GM10248 (cell line): Measurements from ENCODE around the gene ZBTB7A.

Experiments
- CTCF ChIA-PET: fragments of 300-600 bp; sonication (Branson Sonifier 250); formaldehyde crosslinking; extraction: SDS; loops from one replicate; lab custom pipeline; 2021; ENCODE audit warnings: antibody characterized with exemption; lab: Yijun Ruan, JAX
- POLR2A ChIA-PET: fragments of 350-650 bp; sonication (Branson Sonifier 250); formaldehyde crosslinking; extraction: SDS; loops from one replicate; lab custom pipeline; 2020; ENCODE audit warnings: antibody characterized with exemption; lab: Yijun Ruan, JAX
- DNase-seq: peaks from one replicate; pipeline ENCODE4 v3.0.0; 2012; ENCODE audit errors: extremely low spot score
- TF ChIP-seq, protein P1 (sequence below): IDR thresholded peaks from 2 replicates; pipeline ENCODE4 v1.5.1; 2012; ENCODE audit warnings: mild to moderate bottlenecking, low read depth; ENCODE audit errors: extremely low read depth, missing control alignments, control extremely low read depth

Gene ZBTB7A

DNA sequence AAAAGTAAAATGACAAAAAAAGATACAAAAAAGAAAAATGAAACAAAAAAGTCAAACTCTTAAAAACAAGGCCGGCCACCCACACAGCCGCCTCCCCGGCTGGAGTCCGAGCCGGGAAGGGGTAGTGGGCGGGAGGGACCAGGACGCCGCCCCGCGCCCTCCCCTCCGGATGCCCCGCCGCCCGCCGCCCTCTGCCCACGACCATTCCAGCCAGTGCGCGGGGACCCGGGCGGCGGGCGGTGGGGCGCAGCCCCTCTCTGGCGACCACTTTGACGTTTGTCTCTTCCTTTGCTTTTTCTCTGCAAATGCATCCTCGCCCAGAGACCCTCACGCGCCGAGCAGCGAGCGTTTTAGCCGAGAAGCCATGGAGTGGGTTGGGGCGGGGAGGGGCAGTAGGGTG lies 28.6 kb downstream of the ZBTB7A start:
- ChIA-PET POLR2A (no interaction called here), CTCF (no interaction called here)
- TF ChIP-seq, protein P1, sequence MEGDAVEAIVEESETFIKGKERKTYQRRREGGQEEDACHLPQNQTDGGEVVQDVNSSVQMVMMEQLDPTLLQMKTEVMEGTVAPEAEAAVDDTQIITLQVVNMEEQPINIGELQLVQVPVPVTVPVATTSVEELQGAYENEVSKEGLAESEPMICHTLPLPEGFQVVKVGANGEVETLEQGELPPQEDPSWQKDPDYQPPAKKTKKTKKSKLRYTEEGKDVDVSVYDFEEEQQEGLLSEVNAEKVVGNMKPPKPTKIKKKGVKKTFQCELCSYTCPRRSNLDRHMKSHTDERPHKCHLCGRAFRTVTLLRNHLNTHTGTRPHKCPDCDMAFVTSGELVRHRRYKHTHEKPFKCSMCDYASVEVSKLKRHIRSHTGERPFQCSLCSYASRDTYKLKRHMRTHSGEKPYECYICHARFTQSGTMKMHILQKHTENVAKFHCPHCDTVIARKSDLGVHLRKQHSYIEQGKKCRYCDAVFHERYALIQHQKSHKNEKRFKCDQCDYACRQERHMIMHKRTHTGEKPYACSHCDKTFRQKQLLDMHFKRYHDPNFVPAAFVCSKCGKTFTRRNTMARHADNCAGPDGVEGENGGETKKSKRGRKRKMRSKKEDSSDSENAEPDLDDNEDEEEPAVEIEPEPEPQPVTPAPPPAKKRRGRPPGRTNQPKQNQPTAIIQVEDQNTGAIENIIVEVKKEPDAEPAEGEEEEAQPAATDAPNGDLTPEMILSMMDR = no peak
- no peak for DNase-seq

DNA sequence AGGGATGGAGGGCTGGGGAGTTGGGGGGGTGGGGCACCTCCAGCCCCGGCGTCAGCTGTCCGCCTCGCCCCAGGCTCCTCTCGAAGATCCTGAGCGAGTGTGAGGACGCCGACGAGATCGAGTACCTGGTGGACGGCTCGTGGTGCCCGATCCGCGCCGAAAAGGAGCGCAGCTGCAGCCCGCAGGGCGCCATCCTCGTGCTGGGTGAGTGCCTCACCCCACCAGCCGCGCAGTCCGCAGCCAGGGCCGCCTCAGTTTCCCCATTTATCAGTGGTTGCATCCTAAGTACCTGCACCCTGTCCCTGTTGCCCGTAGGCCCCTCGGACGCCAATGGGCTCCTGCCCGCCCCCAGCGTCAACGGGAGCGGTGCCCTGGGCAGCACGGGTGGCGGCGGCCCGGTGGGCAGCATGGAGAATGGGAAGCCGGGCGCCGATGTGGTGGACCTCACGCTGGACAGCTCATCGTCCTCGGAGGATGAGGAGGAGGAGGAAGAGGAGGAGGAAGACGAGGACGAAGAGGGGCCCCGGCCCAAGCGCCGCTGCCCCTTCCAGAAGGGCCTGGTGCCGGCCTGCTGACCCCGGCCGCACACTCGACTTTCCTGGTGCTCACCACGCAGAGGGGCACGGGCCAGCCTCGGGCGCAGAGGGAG lies 29.3 kb downstream of the ZBTB7A start:
- ChIA-PET POLR2A (no interaction called here), CTCF (no interaction called here)
- no peak for DNase-seq
- TF ChIP-seq, protein P1 = no peak

DNA sequence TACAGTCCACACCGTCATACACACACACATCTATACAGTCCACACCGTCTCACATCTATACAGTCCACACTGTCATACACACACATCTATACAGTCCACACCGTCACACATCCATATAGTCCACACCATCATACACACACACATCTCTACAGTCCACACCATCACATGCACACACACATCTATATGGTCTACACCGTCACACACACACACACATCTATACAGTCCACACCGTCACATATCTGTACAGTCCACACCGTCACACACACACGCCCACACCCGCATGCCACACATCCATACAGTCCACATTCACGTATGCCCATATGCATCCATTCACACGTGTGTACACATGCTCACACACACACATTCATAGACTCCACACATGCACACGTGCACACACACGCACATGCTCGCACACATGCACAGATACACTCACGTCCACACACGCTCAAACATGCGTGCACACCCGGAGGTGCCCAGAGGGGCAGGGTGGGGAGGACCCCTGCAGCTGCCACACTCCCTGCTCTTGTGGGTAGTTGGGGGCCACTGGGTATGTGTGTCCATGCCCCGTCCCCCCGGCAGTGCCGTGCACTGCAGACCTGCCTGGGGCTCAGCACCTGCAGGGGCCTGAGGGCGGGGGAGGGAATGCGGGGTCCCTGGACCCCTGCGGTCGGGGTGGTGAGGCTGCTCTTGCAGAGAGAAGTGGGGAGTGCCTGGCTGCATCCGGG lies 30.0 kb downstream of the ZBTB7A start:
- ChIA-PET POLR2A (no interaction called here), CTCF (no interaction called here)
- TF ChIP-seq, protein P1 = no peak
- DNase-seq = no peak

DNA sequence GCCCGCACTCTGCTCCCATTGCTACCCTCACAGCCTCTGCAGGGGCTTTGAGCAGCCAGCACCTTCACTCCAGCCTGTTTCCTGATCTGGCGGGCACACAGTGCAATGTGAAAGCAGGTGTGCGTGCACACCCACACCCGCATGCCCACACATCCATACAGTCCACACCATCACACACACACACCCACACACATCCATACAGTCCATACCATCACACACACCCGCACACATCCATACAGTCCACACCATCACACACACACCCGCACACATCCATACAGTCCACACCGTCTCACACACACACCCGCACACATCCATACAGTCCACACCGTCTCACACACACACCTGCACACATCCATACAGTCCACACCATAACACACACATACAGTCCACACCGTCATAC lies 31.1 kb downstream of the ZBTB7A start:
- TF ChIP-seq, protein P1 = no peak
- CTCF ChIA-PET = no interaction called here
- DNase-seq = no peak
- POLR2A ChIA-PET = no interaction called here

DNA sequence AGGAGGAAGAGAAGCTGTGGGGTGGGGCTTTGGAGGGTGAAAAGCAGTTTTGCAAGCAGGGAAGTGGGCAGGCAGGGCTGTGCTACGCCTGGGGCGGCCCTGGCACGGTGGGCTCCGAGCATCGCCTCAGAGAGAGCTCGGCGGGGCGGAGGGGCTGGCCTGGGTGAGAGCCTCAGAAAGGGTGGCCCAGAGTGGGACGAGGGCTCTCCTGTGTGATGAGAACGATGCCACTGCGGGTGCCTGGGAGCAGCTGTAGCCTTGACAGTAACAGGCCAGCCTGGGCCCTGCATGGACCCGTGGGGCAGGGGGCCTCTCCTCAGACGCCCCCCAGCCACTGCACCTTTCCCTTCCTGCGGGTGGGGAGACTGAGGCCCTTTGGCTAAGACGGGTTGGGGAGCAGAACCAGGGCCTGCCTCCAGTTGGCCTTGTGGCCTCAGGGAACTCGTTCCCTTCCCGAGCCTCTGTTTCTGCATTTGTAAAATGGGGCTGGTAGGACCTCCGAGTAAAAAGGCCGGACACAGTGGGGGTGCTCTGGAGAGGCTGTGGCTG lies 31.6 kb downstream of the ZBTB7A start:
- ChIA-PET POLR2A (no interaction called here), CTCF (no interaction called here)
- DNase-seq = no peak
- TF ChIP-seq, protein P1 = no peak

DNA sequence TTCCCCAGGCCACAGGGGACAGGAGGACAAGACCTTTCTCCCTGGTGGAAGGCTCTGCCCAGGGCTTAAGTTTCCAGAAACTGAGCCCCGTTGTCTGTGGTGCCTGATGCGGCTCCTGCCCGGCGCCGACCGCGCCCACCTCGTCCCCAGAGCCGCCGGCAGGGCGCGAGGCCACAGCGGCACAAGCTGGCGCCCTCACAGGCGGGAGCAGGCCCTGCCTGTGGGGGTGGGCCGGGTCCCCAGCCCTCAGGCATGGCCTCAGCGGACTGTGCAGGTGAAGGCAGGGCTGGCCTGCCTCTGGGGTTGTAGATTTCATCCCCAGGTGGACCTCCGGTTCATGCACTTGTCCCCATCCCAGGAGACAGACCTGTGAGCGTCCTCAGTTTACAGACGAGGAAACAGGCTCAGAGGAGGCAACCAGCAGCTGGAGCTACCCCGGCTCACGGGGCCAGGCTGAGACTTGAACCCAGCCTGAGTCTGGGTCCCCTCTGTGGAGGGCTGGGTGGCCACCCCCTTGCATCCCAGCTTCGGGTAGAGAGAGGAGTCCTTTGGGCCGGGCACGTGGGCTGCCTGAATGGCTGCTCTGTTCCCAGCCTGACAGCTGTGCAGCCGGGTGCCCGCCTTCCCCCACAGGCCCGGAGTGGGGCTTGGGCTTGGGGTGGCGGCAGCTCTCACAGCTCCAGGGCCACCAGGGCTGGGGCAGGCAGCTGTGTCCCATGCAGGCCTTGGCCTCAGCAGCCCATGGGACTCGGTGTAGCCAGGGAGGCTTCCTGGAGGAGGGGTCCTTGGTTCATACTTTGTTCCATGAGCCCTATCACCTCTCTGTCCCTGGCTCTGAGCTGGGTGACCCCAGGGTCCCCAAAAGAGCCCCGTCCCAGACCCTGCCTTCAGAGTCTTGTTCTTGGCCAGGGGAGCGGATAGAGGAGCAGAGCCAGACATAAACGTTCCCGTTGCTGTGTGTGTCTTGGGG lies 32.4 kb downstream of the ZBTB7A start:
- TF ChIP-seq, protein P1 = peak; percentile 0
- no peak for DNase-seq
- ChIA-PET POLR2A (no interaction called here), CTCF (interaction anchor here (1.4 kb wide), 1 partner anchor 27 kb away, joined by 4 read pairs; the partner anchor contains the start of gene PIAS4)
